B cell (primary cell): Measurements from ENCODE around the gene SHB. TPM values are rescaled to one million over a fixed set of nuclear protein-coding genes. Genes with fewer than 3 reads are reported as not detected.

Experiments used
- ATAC-seq: fragments of 200-7000 bp; cut with Tn5 transposase; one replicate; pipeline ENCODE4 v1.10.0; 2021; ENCODE audit warnings: low read depth, mild to moderate bottlenecking, moderate number of reproducible peaks, moderate library complexity
- CTCF ChIA-PET: fragments of 350-600 bp; sonication (Branson Sonifier 250); formaldehyde crosslinking; loops from one replicate; lab custom pipeline; 2021; ENCODE audit warnings: antibody characterized with exemption, inconsistent platforms; lab: Charles Lee
- POLR2A ChIA-PET: fragments of 350-600 bp; sonication (Branson Sonifier 250); formaldehyde crosslinking; loops from one replicate; lab custom pipeline; 2021; ENCODE audit warnings: antibody characterized with exemption; lab: Charles Lee
- DNase-seq: peaks from one replicate; pipeline ENCODE4 v3.0.0; 2013
- H2AFZ ChIP-seq: 2 replicates; pipeline ENCODE4 v1.6.1; 2012; ENCODE audit warnings: mild to moderate bottlenecking, low read depth, low read length; ENCODE audit not compliant: insufficient read depth, poor library complexity, severe bottlenecking
- H3K27ac ChIP-seq, 2 donors: 1 replicate in 1 of 2; 2 replicates in 1 of 2; pipeline ENCODE4 v1.5.1; 2012 to 2013; ENCODE audit warnings: low read length in 2 of 2, mild to moderate bottlenecking in 2 of 2, moderate library complexity in 1 of 2
- H3K27me3 ChIP-seq, 4 experiments: fragments of 200-600 bp in 1 of 4; sonication (generic) in 1 of 4; replicated peaks in 1 of 4; 1 replicate in 2 of 4; 2 replicates in 2 of 4; pipeline versions ENCODE4 v1.6.1 to v1.7.0; 2013 to 2016; ENCODE audit warnings: low read length in 3 of 4, mild to moderate bottlenecking in 2 of 4, mixed read lengths in 1 of 4, moderate library complexity in 1 of 4; ENCODE audit not compliant: insufficient read depth in 4 of 4, control insufficient read depth in 3 of 4; ENCODE audit errors: control extremely low read depth in 1 of 4
- H3K36me3 ChIP-seq, 2 experiments: replicated peaks in 1 of 2; 1 replicate in 1 of 2; 2 replicates in 1 of 2; pipeline versions ENCODE4 v1.6.1 to v1.7.1; 2013; ENCODE audit warnings: low read length in 1 of 2; ENCODE audit not compliant: insufficient read depth in 2 of 2, control insufficient read depth in 1 of 2; ENCODE audit errors: control extremely low read depth in 1 of 2, extremely low read depth in 1 of 2
- H3K4me1 ChIP-seq, 2 donors: fragments of 200-600 bp in 1 of 2; sonication (generic) in 1 of 2; 1 replicate in 1 of 2; 2 replicates in 1 of 2; pipeline versions ENCODE4 v1.5.1 to v1.6.1; 2013 to 2017; ENCODE audit warnings: low read length in 2 of 2; ENCODE audit not compliant: control insufficient read depth in 2 of 2, insufficient read depth in 2 of 2
- H3K4me2 ChIP-seq: replicated peaks from 2 replicates; pipeline ENCODE3; 2012; ENCODE audit warnings: mild to moderate bottlenecking, low read depth, low read length; ENCODE audit not compliant: poor library complexity, severe bottlenecking
- H3K4me3 ChIP-seq, 5 experiments: fragments of 200-600 bp in 1 of 5; sonication (generic) in 1 of 5; 1 replicate in 3 of 5; 2 replicates in 2 of 5; pipeline versions ENCODE4 v1.5.1 to v1.7.0; 2011 to 2016; ENCODE audit warnings: low read length in 4 of 5, mild to moderate bottlenecking in 4 of 5, low read depth in 2 of 5, control low read depth in 1 of 5, moderate library complexity in 1 of 5; ENCODE audit not compliant: insufficient read depth in 1 of 5; ENCODE audit errors: control extremely low read depth in 1 of 5, extremely low read depth in 1 of 5
- H3K79me2 ChIP-seq: fragments of 200-600 bp; sonication (generic); one replicate; pipeline ENCODE4 v1.6.0; 2016; ENCODE audit warnings: low read length; ENCODE audit not compliant: control insufficient read depth, insufficient read depth
- H3K9ac ChIP-seq: fragments of 200-600 bp; sonication (generic); 2 replicates; pipeline ENCODE4 v1.6.1; 2017; ENCODE audit warnings: mild to moderate bottlenecking, low read length, moderate library complexity
- H3K9me3 ChIP-seq, 3 donors: one replicate each; pipeline versions ENCODE4 v1.6.1 to v1.7.1; 2013; ENCODE audit warnings: low read length in 2 of 3; ENCODE audit not compliant: control insufficient read depth in 2 of 3, insufficient read depth in 1 of 3; ENCODE audit errors: control extremely low read depth in 1 of 3
- H4K20me1 ChIP-seq: 2 replicates; pipeline ENCODE4 v1.6.0; 2012; ENCODE audit warnings: mild to moderate bottlenecking, low read length; ENCODE audit not compliant: insufficient read depth, control insufficient read depth, poor library complexity, severe bottlenecking
- H3K27ac Mint-ChIP-seq: one replicate; pipeline ENCODE4 v1.8.0; 2021; ENCODE audit warnings: mixed read lengths
- H3K27me3 Mint-ChIP-seq: one replicate; pipeline ENCODE4 v1.8.0; 2021; ENCODE audit warnings: mixed read lengths
- H3K4me1 Mint-ChIP-seq: one replicate; pipeline ENCODE4 v1.8.0; 2021; ENCODE audit warnings: mixed read lengths
- H3K4me3 Mint-ChIP-seq: one replicate; pipeline ENCODE4 v1.8.0; 2021; ENCODE audit warnings: mixed read lengths
- H3K9me3 Mint-ChIP-seq: one replicate; pipeline ENCODE4 v1.8.0; 2022; ENCODE audit warnings: mixed read lengths; ENCODE audit not compliant: insufficient read depth
- EZH2 ChIP-seq: IDR thresholded peaks from 2 replicates; pipeline ENCODE4 v1.6.1; 2012; ENCODE audit warnings: borderline replicate concordance, low read depth, mild to moderate bottlenecking, moderate library complexity, low read length; ENCODE audit not compliant: insufficient read depth, poor library complexity, severe bottlenecking
- WGBS: methylation state at CpG from one replicate; pipeline ENCODE4 v1.1.5; 2013; ENCODE audit warnings: missing lambda C conversion rate; ENCODE audit not compliant: insufficient coverage; 5-methylcytosine and 5-hydroxymethylcytosine counted together
- intact Hi-C: fragments of 100-400 bp; cut with micrococcal nuclease; formaldehyde crosslinking; loops from one replicate; pipeline ENCODE4 v1.10.0; 2022
- polyA plus RNA-seq: library from polyadenylated mRNA; depleted of rRNA; stranded (reverse); fragments of >200 nt; gene quantifications from 2 replicates; pipeline ENCODE4 v1.2.3, GENCODE V29; 2012
- total RNA-seq, 2 donors: library from RNA; stranded (reverse); fragments of 120-200 nt in 1 of 2; gene quantifications; 1 replicate in 1 of 2; 2 replicates in 1 of 2; pipeline versions ENCODE4 v1.2.3 to v1.2.4, GENCODE V29; 2013 to 2022
- TF ChIP-seq, protein P1 (sequence below): fragments of 200-600 bp; IDR thresholded peaks from one replicate; pipeline ENCODE4 v1.8.0; 2022; ENCODE audit warnings: antibody characterized with exemption, mild to moderate bottlenecking

SHB gene
- total and polyA plus RNA-seq, 2 donors (not counting 1 experiment from before 2014, with no cell fraction given), result 0.06 to 1.9 TPM

DNA sequence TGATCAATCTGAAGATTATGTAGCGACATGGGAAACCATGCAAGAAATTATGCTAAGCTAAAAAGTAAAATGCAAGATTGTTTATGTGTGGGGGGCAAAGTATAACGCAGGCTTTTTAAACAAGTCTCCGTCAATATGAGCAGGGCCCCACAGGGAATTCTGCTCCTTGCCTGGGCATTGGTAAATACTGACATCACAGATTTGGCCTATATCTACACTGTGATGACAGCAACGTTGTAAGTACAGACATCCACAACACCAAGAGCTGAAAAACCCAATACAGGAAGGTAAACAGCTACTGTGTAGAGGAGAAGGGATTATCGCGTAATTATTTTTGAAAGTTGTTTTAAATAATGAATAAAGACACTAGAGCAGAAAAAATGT is 90.6 kb downstream of the SHB start:
- ChIA-PET POLR2A (no interaction called here), CTCF (no interaction called here)
- no peak overlapping the region for H3K9ac ChIP-seq
- no peaks in the 10 kb centered on the region for H3K36me3 ChIP-seq
- intact Hi-C loops, result no loop called here
- H3K27ac ChIP-seq, result no peak overlapping the region
- Mint-ChIP-seq H3K4me3 (no peak overlapping the region), H3K27me3 (peaks cover 18% of the 10 kb centered on the region), H3K9me3 (no peaks in the 10 kb centered on the region), H3K4me1 (no peaks in the 10 kb centered on the region), H3K27ac (no peak overlapping the region)
- DNase-seq, result no peak
- H3K4me1 ChIP-seq, result no peaks in the 10 kb centered on the region
- H4K20me1 ChIP-seq, result no peaks in the 10 kb centered on the region
- H2AFZ ChIP-seq, result no peak overlapping the region
- TF ChIP-seq EZH2, result no peak
- TF ChIP-seq, protein P1, sequence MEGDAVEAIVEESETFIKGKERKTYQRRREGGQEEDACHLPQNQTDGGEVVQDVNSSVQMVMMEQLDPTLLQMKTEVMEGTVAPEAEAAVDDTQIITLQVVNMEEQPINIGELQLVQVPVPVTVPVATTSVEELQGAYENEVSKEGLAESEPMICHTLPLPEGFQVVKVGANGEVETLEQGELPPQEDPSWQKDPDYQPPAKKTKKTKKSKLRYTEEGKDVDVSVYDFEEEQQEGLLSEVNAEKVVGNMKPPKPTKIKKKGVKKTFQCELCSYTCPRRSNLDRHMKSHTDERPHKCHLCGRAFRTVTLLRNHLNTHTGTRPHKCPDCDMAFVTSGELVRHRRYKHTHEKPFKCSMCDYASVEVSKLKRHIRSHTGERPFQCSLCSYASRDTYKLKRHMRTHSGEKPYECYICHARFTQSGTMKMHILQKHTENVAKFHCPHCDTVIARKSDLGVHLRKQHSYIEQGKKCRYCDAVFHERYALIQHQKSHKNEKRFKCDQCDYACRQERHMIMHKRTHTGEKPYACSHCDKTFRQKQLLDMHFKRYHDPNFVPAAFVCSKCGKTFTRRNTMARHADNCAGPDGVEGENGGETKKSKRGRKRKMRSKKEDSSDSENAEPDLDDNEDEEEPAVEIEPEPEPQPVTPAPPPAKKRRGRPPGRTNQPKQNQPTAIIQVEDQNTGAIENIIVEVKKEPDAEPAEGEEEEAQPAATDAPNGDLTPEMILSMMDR, result no peak
- 74% methylated on average over 2 of the region's 6 CpGs for WGBS
- H3K27me3 ChIP-seq, result no peaks in the 10 kb centered on the region
- no peaks in the 10 kb centered on the region for H3K79me2 ChIP-seq
- no peak overlapping the region for H3K4me2 ChIP-seq
- no peaks in the 10 kb centered on the region for H3K9me3 ChIP-seq
- H3K4me3 ChIP-seq, result no peak overlapping the region
- ATAC-seq, result no peak

GRCh38 chr9:37977851-37978480 is 91.1 kb downstream of the SHB start:
- intact Hi-C loops, result no loop called here
- no peaks in the 10 kb centered on the region for H3K79me2 ChIP-seq
- no peak overlapping the region for H3K9ac ChIP-seq
- no peak overlapping the region for H3K4me3 ChIP-seq
- no peaks in the 10 kb centered on the region for H4K20me1 ChIP-seq
- no peaks in the 10 kb centered on the region for H3K36me3 ChIP-seq
- Mint-ChIP-seq H3K27ac (no peak overlapping the region), H3K4me1 (no peaks in the 10 kb centered on the region), H3K27me3 (peaks cover 18% of the 10 kb centered on the region), H3K4me3 (no peak overlapping the region), H3K9me3 (no peaks in the 10 kb centered on the region)
- no peaks in the 10 kb centered on the region for H3K27me3 ChIP-seq
- POLR2A ChIA-PET, result no interaction called here
- no CpG with 5 or more reads among the region's 5 CpGs for WGBS
- ATAC-seq, result no peak
- TF ChIP-seq, protein P1, result no peak
- TF ChIP-seq EZH2, result no peak
- no peak for DNase-seq
- no peaks in the 10 kb centered on the region for H3K4me1 ChIP-seq
- H3K4me2 ChIP-seq, result no peak overlapping the region
- no peaks in the 10 kb centered on the region for H3K9me3 ChIP-seq
- CTCF ChIA-PET, result no interaction called here
- no peak overlapping the region for H3K27ac ChIP-seq
- no peak overlapping the region for H2AFZ ChIP-seq
